GM06990 (cell line): ENCODE measurements around the gene TIMM17A.

ENCODE experiments used
- DNase-seq: peaks from one replicate; pipeline ENCODE4 v3.0.0-alpha.2; 2011; ENCODE audit not compliant: insufficient read length; ENCODE audit errors: extremely low read depth
- H3K27me3 ChIP-seq: replicated peaks from 2 replicates; pipeline ENCODE4 v1.6.0; 2011; ENCODE audit warnings: low read length; ENCODE audit not compliant: control insufficient read depth, insufficient read depth
- H3K36me3 ChIP-seq: 2 replicates; pipeline ENCODE4 v1.5.1; 2011; ENCODE audit warnings: low read length; ENCODE audit not compliant: control insufficient read depth, insufficient read depth
- H3K4me3 ChIP-seq: replicated peaks from 2 replicates; pipeline ENCODE4 v1.5.1; 2011; ENCODE audit warnings: low read depth, mild to moderate bottlenecking, control low read depth, low read length
- TF ChIP-seq, protein P1 (sequence below): IDR thresholded peaks from 2 replicates; pipeline ENCODE4 v1.5.1; 2011; ENCODE audit warnings: low read length, control low read depth, mild to moderate bottlenecking, inconsistent platforms; ENCODE audit not compliant: insufficient read depth, poor library complexity, severe bottlenecking

TIMM17A gene

DNA sequence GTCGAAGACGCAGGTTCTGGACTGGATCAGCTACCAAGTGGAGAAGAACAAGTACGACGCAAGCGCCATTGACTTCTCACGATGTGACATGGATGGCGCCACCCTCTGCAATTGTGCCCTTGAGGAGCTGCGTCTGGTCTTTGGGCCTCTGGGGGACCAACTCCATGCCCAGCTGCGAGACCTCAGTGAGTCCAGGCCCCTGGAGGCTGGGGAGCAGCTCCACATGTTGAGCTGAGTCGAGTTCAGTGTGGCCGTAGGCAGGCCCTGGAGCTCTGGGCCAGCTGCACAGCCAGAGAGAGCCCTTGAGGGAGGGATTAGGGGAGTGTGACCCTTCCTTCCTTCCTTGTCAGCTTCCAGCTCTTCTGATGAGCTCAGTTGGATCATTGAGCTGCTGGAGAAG is 56.7 kb downstream of the TIMM17A start:
- Histone ChIP-seq H3K4me3 (no peak overlapping the region), H3K27me3 (no peaks in the 10 kb centered on the region), H3K36me3 (no peaks in the 10 kb centered on the region)
- TF ChIP-seq, protein P1, sequence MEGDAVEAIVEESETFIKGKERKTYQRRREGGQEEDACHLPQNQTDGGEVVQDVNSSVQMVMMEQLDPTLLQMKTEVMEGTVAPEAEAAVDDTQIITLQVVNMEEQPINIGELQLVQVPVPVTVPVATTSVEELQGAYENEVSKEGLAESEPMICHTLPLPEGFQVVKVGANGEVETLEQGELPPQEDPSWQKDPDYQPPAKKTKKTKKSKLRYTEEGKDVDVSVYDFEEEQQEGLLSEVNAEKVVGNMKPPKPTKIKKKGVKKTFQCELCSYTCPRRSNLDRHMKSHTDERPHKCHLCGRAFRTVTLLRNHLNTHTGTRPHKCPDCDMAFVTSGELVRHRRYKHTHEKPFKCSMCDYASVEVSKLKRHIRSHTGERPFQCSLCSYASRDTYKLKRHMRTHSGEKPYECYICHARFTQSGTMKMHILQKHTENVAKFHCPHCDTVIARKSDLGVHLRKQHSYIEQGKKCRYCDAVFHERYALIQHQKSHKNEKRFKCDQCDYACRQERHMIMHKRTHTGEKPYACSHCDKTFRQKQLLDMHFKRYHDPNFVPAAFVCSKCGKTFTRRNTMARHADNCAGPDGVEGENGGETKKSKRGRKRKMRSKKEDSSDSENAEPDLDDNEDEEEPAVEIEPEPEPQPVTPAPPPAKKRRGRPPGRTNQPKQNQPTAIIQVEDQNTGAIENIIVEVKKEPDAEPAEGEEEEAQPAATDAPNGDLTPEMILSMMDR: no peak
- DNase-seq: no peak

DNA sequence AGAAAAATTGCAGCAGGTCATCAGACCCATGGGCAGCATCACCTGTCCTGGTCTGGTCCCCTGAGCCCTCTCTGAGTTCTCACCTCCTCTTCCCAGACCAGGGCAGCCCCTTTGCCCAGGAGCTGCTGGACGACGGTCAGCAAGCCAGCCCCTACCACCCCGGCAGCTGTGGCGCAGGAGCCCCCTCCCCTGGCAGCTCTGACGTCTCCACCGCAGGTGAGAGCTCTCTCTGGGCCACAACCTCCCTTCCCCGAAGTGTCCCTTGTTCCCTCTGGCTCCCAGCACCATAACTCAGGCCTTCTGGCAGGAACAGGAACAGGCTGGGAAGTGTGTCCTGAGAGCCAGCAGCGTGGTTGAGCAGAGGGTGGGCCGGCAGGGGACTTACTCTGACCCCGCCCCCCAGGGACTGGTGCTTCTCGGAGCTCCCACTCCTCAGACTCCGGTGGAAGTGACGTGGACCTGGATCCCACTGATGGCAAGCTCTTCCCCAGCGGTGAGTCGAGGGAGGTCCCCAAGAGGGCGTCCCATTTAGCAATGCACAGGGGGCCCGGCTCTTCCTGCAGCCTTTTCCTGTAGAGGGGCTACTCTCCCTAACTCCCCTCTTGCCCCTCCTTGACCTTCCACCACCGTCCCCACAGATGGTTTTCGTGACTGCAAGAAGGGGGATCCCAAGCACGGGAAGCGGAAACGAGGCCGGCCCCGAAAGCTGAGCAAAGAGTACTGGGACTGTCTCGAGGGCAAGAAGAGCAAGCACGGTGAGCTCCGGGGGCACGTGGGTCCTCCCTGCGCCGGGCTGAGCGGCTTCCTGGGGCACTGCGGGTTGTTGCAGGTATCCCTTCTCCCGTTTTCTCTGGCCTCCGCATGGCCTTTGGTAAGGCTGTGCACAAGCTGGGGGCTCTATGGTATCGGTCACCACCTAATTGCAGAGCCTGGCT is 57.5 kb downstream of the TIMM17A start:
- DNase-seq: no peak
- H3K27me3 ChIP-seq: no peaks in the 10 kb centered on the region
- no peak overlapping the region for H3K4me3 ChIP-seq
- H3K36me3 ChIP-seq: no peaks in the 10 kb centered on the region
- TF ChIP-seq, protein P1: no peak

DNA sequence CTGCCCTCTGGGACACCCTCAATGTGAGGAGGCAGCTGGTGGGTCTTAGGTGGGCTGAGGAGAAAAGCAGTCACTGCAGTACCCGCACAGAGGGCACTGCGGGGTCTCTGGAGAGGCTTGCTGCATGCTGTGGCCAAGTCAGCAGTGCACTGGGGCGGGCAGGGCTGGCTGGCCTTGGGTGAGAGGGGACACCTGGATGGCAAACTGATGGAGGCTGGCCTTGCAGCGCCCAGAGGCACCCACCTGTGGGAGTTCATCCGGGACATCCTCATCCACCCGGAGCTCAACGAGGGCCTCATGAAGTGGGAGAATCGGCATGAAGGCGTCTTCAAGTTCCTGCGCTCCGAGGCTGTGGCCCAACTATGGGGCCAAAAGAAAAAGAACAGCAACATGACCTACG is 58.3 kb downstream of the TIMM17A start:
- no peak overlapping the region for H3K4me3 ChIP-seq
- no peak for DNase-seq
- H3K27me3 ChIP-seq: no peaks in the 10 kb centered on the region
- TF ChIP-seq, protein P1: no peak
- H3K36me3 ChIP-seq: no peaks in the 10 kb centered on the region

DNA sequence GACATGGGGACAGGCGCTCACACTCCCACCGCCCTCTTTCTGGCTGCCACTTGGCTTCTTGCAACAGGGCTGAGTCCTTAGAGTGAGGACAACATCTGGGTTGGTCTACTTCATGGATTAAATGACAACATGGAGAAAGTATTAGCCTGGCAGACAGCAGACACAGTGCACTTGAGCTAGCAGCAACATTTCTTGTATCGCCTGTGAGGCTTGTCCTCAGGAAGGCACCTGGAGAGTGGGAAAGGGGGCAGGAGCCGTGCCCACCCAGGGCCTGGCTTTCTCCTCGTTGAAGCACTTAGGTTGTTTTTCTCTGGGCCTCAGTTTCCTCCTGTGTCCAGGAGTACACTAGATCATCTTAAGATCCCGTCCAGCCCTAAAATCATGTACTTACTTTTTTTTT is 58.8 kb downstream of the TIMM17A start:
- TF ChIP-seq, protein P1: no peak
- no peak overlapping the region for H3K4me3 ChIP-seq
- H3K36me3 ChIP-seq: no peaks in the 10 kb centered on the region
- DNase-seq: no peak
- no peaks in the 10 kb centered on the region for H3K27me3 ChIP-seq

DNA sequence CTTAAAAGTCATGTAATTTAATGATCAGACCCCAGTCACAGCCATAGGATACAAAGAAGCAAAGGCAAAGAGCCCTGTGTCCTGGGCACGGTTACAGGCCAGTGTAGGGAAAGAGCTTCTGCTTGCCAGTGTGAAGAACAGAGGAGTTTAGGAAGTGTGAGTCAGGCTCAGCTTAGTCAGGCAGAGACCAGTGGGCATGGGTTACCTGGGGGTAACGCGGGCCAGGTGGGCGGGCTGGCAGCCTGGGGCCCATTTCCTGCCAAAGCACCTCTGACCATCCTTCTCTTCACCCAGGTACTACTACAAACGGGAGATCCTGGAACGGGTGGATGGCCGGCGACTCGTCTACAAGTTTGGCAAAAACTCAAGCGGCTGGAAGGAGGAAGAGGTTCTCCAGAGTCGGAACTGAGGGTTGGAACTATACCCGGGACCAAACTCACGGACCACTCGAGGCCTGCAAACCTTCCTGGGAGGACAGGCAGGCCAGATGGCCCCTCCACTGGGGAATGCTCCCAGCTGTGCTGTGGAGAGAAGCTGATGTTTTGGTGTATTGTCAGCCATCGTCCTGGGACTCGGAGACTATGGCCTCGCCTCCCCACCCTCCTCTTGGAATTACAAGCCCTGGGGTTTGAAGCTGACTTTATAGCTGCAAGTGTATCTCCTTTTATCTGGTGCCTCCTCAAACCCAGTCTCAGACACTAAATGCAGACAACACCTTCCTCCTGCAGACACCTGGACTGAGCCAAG is 59.8 kb downstream of the TIMM17A start:
- TF ChIP-seq, protein P1: no peak
- Histone ChIP-seq H3K27me3 (no peaks in the 10 kb centered on the region), H3K36me3 (no peaks in the 10 kb centered on the region), H3K4me3 (no peak overlapping the region)
- DNase-seq: no peak
